Testis (tissue), 2 donors: ENCODE measurements around the gene SYNGR2.

Source experiments
- CTCF ChIP-seq, 3 experiments: fragments of 450-650 bp in 2 of 3; fragments of 200-600 bp in 1 of 3; sonication (generic) in 1 of 3; IDR thresholded peaks; one replicate each; pipeline ENCODE4 v1.5.1; 2016 to 2019; ENCODE audit warnings: antibody characterized with exemption in 3 of 3, mild to moderate bottlenecking in 2 of 3, moderate library complexity in 1 of 3
- POLR2A ChIP-seq: fragments of 450-650 bp; IDR thresholded peaks from one replicate; pipeline ENCODE4 v1.6.1; 2017; ENCODE audit warnings: antibody characterized with exemption, mild to moderate bottlenecking, moderate library complexity

- TF ChIP-seq CTCF (IDR thresholded peaks at IDR 0.05), result no peak
- no peak for TF ChIP-seq POLR2A
Observed at GRCh38 chr17:78141437-78142118, 26.8 kb upstream of the SYNGR2 start.
